ENCODE results near the gene SP140L. TPM values are rescaled to one million over a fixed set of nuclear protein-coding genes. Genes with fewer than 3 reads are reported as not detected.

SP140L gene
- total and polyA plus RNA-seq, 2 of the 8 experiments (the other 6 are each of a cell fraction or from before 2014, with no cell fraction given), result 0.36 to 1.5 TPM

GRCh38 chr2:230329946-230330605 lies 3.1 kb downstream of the SP140L start (continued):
- TF ChIP-seq RAD21 (IDR thresholded peaks at IDR 0.05 in 1 of 2, conservative IDR thresholded peaks at IDR 0.05 in 1 of 2; ENCODE audit: low read depth in 2 of 2, low read length in 2 of 2), result no peak
- TF ChIP-seq KDM4A (IDR thresholded peaks at IDR 0.05; ENCODE audit: low read depth, low read length, severe bottlenecking), result no peak
- no peak for TF ChIP-seq TAF7 (optimal IDR thresholded peaks at IDR 0.05; ENCODE audit: borderline replicate concordance, low read depth, low read length)
- TF ChIP-seq RNF2 (IDR thresholded peaks at IDR 0.05; ENCODE audit: borderline replicate concordance, low read depth, low read length, missing control alignments, poor library complexity, severe bottlenecking), result no peak
- TF ChIP-seq CTBP2 (IDR thresholded peaks at IDR 0.05; ENCODE audit: borderline replicate concordance, insufficient read depth, insufficient read length, low read length), result no peak
- no peak for TF ChIP-seq MAFK (IDR thresholded peaks at IDR 0.05; ENCODE audit: low read depth, low read length)
- no peak for TF ChIP-seq BRCA1 (IDR thresholded peaks at IDR 0.05; ENCODE audit: low read depth, low read length)
- no peak for TF ChIP-seq SIN3A (conservative IDR thresholded peaks at IDR 0.05 in 1 of 2, IDR thresholded peaks at IDR 0.05 in 1 of 2; ENCODE audit: low read depth in 1 of 2, low read length in 2 of 2)
- no peak for TF ChIP-seq CHD2 (IDR thresholded peaks at IDR 0.05; ENCODE audit: low read length)
- TF ChIP-seq SP4 (IDR thresholded peaks at IDR 0.05; ENCODE audit: low read length), result no peak

Measured in H1 (cell line).